Muscle of back (tissue), 11 donors: ENCODE data around the gene WIPF2. TPM values are rescaled to one million over a fixed set of nuclear protein-coding genes. Genes with fewer than 3 reads are reported as not detected.

Source experiments
- DNase-seq, 3 donors: peaks; one replicate each; pipeline versions ENCODE4 v3.0.0 to v3.0.0-alpha.2; 2013
- polyA plus RNA-seq, 10 donors: library from polyadenylated mRNA; unstranded; fragments of 120-200 nt; gene quantifications; one replicate each; pipeline ENCODE4 v1.2.1, GENCODE V29; 2013; ENCODE audit not compliant: insufficient read length in 10 of 10

Gene WIPF2
- polyA plus RNA-seq, 10 donors: 13.5 to 19.0 (median 15.6) TPM

DNA sequence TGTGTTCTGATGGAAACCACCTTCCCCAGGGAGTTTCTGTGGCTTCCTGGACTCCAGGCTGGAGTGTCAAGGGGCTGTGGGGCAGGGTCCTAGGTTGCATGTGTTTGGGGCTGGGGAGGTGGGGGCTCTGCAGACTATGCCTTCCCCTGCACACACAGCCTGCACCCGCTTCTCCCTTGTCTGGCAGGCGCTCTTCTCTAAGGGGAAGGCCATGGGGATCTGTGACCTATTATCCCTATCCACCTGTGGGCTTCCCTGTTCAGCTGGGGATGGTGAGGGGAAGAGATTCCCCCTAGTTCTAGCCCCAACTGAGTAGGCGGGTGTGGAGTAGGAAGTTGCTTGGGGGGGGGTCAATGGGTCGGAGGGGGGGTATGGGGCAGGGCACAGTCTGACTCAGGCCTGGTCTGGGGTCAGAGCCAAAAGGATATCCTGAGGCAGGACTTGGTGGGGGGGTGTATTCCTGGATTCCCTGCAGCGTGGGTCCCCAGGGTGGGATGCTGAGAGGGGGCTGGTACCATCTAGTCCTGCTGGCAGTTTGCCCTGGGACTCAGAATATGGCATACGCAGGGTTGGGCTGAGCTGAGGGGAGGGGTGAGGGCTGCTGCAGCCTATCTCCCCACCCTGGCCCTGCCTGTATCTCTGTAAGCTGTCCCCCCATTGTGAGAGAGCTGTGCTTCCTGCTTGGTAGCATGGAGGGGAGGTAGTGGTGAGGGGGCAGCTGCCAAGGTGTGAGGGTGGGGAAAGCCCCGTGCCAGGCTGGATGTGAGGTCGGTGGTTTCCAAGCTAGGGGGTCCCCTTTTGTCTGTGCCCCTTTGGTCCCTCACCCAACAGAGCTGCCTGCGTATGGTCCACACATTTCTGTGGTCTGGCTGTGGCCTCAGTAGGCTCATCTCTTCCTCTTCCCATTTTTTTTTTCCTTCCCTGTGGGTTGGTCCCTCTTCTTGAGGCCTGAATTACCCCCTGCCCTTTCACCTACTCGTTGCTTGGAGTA is 104.6 kb downstream of the WIPF2 start:
- peak in 1 of 3 donors; percentile 70 for DNase-seq

DNA sequence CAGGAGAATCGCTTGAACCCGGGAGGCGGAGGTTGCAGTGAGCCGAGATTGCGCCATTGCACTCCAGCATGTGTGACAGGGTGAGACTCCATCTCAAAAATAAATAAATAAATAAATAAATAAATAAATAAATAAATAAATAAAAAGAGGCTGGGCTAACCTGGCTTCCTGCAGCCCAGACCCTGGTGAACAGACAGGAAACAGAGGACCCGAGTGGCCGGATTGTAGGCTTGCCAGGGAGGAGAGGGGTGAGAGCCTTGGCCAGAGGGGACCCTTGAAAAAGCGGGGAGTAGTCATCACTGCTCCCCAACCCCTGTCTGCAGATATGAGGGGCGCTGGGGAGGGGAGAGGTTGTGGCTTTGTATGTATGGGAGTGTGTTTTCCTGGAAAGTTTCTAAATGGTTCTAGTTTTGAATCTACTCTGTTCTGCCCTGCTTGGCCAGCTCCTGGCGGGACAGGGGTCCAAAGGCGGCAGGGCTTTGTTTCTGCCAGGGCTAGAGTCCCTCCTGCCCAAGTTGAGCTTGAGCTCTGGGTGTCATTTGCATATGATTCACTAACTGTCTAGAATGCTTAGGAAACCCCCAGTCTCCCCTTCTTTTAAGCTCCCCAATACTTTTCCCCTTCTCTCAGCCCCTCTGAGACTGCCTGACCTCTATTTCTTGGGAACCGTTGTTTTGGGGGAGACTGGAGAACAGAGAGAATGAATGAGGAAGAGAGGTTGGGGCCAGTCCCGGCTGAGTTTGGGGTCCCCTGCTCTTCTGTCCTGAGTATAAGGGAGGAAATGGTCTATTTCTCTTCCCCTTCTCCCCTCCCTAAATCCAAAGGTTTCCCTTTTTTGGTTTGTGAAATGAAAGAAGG is 106.3 kb downstream of the WIPF2 start:
- peak in 1 of 3 donors; percentile 28 for DNase-seq

DNA sequence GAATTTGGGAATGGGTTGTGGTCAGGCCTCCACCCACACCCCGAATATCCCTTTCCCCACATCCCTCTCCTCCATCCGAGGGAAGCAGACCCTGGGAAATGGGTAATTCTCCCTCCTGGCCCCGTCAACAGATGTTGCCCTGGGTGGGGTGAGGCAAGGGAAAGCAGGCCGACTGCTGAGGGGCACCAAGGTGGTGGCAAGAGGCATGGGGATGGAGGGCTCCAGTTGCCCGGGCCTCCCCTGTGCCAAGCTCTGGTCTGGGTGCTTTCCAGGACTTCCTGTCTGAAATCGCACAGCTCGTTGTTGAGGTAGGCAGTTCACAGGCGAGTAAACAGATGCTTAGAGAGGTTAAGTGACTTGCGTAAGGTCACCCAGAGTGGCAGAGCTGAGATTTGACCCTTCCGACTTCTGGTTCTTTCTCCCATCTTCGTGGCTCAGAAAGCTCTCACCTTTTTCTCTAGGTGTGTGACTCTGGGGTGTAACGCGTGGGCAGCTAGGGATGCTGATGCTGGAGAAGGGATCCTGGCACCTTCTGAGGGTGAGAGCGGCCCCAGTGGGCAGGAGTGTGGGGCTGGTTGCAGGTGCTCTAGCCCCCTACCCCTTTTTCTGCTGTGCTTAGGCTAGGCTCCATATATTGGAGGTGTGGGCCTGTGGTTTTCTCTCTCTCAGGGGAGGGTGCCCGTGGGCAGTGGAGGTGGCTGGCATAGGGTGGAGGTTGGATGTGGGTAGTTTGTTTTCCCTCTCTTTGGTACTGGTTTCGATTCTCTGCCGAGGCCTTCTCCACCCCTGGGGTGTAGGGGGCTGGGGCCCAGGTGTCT is 107.1 kb downstream of the WIPF2 start:
- DNase-seq: no peak

DNA sequence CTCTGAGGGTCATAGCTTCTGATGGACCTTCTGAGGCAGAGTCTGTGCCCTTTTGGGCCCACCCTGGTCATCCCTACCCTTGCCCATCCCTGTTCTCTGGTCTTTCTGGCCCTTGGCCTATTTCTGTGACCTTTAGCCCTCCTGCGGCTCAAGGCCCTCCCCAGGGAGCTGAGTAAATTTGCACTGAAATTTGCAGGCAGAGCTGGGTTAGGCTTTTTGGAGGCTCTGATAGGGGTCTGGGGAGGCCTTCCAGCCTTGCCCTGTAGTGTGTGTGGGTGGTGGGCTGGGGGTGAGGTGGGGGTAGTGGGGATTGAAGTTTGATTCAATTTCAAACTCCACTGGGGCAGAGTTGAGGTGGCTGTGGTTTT is 107.7 kb downstream of the WIPF2 start:
- DNase-seq: no peak

DNA sequence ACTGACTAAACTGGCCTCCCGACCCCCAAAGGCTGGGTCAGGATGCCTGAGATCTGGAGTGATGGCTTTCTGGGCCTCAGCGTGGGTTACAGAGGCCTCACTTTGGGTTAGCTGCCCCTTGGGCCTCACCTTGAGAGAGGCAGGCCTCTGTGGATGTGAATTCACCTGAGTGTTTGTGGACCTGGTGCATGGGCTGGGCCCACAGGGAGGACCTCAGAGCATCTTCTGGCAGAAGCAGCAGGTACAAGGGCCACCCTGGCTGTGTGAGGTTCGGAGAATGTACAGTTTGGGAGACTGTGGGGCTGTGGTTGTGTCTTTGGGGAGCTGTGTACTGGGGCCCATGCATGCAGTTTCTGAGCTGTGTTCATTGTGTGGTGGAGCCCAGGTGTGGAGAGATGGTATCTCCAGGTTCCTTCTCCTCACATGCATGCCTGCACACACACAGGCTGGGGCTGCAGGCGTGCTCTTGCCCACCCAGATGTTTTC is 108.2 kb downstream of the WIPF2 start:
- no peak for DNase-seq

DNA sequence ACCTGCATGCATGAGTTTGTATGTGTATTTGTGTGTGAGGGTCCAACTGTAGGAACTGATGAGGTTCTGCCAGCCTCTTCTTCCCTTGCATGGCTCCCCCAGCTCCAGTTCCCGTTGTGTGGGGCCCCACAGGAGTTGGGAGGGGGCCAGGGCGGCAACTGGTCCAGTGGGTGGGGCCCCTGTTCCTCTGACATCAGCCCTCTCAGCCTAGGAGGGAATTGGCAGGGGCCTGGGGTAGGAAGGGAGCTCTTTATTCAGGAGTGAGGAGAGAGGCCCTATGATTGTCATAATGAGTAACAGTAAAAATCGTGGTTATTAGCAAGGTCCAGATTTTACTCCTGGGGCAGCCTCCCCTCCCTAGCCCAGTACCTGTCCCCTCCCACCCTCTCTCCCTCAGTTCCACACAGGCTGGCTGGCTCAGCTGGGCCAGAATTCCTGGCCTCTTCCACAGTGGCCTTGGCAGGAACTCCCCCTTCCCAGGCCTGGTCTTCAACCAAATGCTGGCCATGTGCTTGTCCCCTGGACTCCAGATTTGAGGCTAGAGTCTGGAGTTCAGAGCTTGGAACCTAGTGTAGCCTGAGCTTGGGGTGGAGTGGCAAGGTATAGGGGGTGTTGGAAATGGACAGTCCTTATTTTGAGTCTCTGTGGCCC is 108.8 kb downstream of the WIPF2 start:
- DNase-seq: peak in 1 of 3 donors; percentile 69

DNA sequence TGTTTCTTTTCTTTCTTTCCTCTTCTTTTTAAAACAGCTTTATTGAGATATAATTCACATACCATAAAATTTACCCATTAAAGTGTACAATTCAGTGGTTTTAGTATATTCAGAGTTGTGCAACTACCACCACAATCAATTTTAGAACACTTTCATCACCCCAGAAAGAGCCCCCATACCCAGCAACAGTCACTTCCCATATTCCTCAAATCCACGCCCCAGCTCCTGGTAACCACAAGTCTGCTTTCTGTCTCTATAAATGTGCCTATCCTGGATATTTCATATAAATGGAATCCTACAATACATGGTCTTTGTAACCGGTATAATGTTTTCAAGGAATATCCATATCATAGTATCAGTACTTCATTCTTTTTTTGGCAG is 109.3 kb downstream of the WIPF2 start:
- no peak for DNase-seq

DNA sequence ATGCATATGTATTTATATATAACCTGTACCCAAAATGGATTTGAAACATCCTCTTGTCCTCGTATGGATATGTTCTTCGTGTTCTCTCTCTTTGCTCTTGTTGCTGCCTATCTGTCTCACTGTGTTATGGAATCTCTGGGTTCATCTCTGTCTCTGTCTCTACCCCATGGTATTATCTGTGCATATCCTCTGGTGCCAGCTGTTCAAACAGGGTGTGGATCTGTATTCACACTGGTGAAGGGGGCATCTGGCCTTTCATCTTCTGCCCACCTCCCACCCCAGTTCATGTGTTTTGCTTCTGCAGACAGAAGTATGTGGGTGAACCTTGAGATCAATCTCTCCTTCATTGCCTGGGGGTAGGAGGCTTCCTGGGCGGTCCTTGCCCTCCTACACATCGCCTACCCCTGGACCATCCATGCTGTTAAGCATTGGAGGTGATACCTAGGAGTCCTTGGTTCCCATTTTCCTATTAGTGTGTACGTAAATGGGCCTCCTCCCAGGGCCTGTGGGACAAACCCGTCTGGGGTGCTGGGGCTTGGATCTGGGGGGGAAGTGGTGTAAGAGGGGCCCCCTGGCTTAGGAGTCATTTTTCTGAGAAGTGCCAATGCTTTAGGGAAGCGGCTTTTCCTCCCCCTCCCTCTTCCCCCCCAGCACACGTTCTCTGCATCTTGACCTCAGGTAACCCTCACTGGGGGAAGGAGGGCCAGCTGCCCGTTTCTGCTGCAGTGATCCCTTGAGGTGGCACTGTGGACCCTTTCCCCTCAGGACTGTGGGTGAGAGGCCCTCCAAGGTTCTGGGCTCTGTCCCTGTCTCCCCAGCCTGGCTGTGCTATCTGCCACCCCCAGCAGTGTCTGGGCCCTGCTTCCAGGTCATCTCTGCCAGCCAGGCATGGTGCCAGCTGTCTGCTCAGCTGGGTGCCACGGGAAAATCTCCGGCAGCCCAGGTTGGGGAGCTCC is 111.0 kb downstream of the WIPF2 start:
- no peak for DNase-seq

DNA sequence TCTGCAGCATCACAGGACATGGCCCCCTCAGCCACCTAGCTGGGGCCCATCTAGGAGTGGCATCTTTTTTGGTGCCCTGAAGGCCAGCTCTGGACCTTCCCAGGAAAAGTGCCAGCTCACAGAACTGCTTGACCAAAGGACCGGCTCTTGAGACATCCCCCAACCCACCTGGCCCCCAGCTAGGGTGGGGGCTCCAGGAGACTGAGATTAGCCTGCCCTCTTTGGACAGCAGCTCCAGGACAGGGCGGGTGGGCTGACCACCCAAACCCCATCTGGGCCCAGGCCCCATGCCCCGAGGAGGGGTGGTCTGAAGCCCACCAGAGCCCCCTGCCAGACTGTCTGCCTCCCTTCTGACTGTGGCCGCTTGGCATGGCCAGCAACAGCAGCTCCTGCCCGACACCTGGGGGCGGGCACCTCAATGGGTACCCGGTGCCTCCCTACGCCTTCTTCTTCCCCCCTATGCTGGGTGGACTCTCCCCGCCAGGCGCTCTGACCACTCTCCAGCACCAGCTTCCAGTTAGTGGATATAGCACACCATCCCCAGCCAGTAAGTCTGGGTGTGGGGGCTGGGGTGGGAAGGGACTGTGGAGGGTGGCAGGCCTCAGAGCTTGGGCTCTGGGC is 111.9 kb downstream of the WIPF2 start:
- no peak for DNase-seq

DNA sequence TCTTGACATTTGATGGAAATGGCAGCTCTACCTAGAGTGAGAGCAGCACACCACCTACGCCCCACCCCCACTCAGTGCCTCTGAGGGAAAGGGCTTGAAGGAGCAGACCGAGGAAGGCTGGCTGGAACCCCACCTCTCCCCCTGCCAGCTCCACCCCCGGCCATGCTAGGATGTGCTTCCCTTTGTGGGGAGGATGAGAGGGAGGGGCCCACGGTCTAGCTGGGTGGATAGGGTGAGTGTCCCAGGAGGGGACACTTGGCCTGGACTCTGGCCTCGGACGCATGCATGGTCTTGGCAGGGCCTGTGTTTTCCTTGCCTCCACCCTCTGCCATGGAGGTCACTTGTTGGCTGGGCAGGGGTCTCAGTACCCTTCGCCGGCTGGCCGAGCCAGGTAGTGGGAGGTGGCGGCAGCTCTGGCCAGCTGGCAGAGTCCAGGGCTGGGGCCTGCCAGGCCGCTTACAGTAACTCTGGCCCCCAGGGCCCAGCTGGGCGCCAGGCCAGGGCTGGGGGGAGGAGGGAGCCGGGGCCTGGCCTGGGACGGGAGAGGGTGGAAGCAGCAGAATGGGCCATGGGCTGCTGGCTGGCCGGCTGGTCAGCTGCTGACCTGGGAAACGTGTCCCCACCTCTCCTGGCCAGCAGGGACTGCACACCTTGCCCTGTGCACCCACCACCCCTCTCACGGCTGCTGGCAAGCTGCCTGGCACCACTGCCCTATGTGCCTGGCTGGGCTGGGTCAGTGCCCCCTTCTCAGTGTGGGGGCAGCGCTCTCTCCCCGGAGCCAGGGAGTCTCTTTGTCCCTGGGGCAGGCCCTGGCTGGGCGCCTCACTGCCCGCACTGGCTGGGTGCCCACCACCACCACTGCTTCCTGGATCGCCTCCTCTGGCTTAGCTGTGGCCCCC is 112.9 kb downstream of the WIPF2 start:
- DNase-seq: peak in 2 of 3 donors; percentile 91 to 96

Other genes starting within 250 kb of the WIPF2 start
- 10 to 100 TPM; 75.8 to 94.2 (median 84.8) TPM for gene PSMD3, start 238.5 kb upstream of the WIPF2 start, polyA plus RNA-seq
- gene CSF3, start 203.9 kb upstream of the WIPF2 start, polyA plus RNA-seq: under 1 TPM in 3 of 10 donors, not detected in 7; 0.17 to 0.25 (median 0.21) TPM
- 10 to 100 TPM; 50.2 to 97.2 (median 66.1) TPM for gene MED24, start 164.9 kb upstream of the WIPF2 start, polyA plus RNA-seq
- 10 to 100 TPM; 53.4 to 69.2 (median 63.8) TPM for gene THRA, start 156.3 kb upstream of the WIPF2 start, polyA plus RNA-seq
- 1 to 10 TPM; 2.0 to 7.7 (median 4.6) TPM for gene NR1D1, start 118.7 kb upstream of the WIPF2 start, polyA plus RNA-seq
- gene MSL1, start 97.3 kb upstream of the WIPF2 start, polyA plus RNA-seq: 100 to 1,000 TPM in 8 of 10 donors, 10 to 100 TPM in 2; 90.6 to 144 (median 118) TPM
- gene CASC3, start 78.8 kb upstream of the WIPF2 start, polyA plus RNA-seq: 10 to 100 TPM; 47.9 to 73.4 (median 68.9) TPM
- 10 to 100 TPM in 2 of 10 donors, 1 to 10 TPM in 8; 4.3 to 13.0 (median 6.4) TPM for gene RAPGEFL1, start 41.8 kb upstream of the WIPF2 start, polyA plus RNA-seq
- 10 to 100 TPM in 6 of 10 donors, 1 to 10 TPM in 4; 6.9 to 20.2 (median 11.1) TPM for gene CDC6, start 68.6 kb downstream of the WIPF2 start, polyA plus RNA-seq
- gene RARA, start 89.9 kb downstream of the WIPF2 start, polyA plus RNA-seq: 10 to 100 TPM; 46.0 to 64.5 (median 54.1) TPM
- under 1 TPM in 3 of 10 donors, not detected in 7; 0.27 to 0.56 (median 0.33) TPM for gene GJD3, start 145.4 kb downstream of the WIPF2 start, polyA plus RNA-seq
- gene TOP2A, start 198.6 kb downstream of the WIPF2 start, polyA plus RNA-seq: 100 to 1,000 TPM in 1 of 10 donors, 10 to 100 TPM in 9; 50.2 to 119 (median 78.6) TPM
- 100 to 1,000 TPM; 191 to 347 (median 255) TPM for gene IGFBP4, start 224.1 kb downstream of the WIPF2 start, polyA plus RNA-seq